PFSK-1 (cell line): ENCODE results near the gene NSUN6.

Experiments
- FOXP2 ChIP-seq: optimal IDR thresholded peaks from 2 replicates; pipeline ENCODE3; 2011; ENCODE audit warnings: borderline replicate concordance, control low read depth, inconsistent platforms; ENCODE audit not compliant: insufficient read depth; ENCODE audit errors: extremely low read length, extremely low read depth
- POLR2AphosphoS5 ChIP-seq: IDR thresholded peaks from 2 replicates; pipeline ENCODE4 v1.6.1; 2012; ENCODE audit warnings: low read depth, mild to moderate bottlenecking, control low read depth, low read length, moderate library complexity
- SIN3A ChIP-seq: IDR thresholded peaks from 2 replicates; pipeline ENCODE4 v1.6.1; 2012; ENCODE audit warnings: mild to moderate bottlenecking, low read length, moderate library complexity, borderline replicate concordance; ENCODE audit not compliant: insufficient read depth
- TAF1 ChIP-seq: IDR thresholded peaks from 2 replicates; pipeline ENCODE4 v1.6.1; 2012; ENCODE audit warnings: low read length, control low read depth, borderline replicate concordance; ENCODE audit not compliant: insufficient read depth
- TF ChIP-seq, protein P1 (sequence below), 2 experiments: IDR thresholded peaks; 2 replicates each; pipeline versions ENCODE4 v1.6.1 to v1.8.0; 2011 to 2012; ENCODE audit warnings: low read depth in 2 of 2, low read length in 2 of 2, control low read depth in 1 of 2, inconsistent platforms in 1 of 2, mild to moderate bottlenecking in 1 of 2, moderate library complexity in 1 of 2; ENCODE audit not compliant: insufficient read depth in 1 of 2

Gene NSUN6

DNA sequence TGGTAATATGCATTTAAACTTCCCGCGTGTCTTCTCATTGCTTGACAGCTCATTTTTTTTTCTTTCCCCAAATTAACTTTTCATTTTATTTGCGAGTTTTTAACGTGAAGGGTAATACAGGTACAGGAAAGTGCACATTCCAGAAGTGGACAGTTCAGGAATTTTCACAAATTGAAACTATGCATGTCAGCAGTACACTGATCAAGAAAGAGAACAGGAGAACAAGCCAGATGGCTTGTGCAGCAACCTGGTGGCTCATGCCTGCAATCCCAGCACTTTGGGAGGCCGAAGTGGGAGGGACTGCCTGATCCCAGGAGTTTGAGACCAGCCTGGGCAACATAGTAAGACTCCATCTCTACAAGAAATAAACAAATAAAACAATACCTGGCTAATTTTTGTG is 36.3 kb upstream of the NSUN6 start:
- TF ChIP-seq, protein P1, sequence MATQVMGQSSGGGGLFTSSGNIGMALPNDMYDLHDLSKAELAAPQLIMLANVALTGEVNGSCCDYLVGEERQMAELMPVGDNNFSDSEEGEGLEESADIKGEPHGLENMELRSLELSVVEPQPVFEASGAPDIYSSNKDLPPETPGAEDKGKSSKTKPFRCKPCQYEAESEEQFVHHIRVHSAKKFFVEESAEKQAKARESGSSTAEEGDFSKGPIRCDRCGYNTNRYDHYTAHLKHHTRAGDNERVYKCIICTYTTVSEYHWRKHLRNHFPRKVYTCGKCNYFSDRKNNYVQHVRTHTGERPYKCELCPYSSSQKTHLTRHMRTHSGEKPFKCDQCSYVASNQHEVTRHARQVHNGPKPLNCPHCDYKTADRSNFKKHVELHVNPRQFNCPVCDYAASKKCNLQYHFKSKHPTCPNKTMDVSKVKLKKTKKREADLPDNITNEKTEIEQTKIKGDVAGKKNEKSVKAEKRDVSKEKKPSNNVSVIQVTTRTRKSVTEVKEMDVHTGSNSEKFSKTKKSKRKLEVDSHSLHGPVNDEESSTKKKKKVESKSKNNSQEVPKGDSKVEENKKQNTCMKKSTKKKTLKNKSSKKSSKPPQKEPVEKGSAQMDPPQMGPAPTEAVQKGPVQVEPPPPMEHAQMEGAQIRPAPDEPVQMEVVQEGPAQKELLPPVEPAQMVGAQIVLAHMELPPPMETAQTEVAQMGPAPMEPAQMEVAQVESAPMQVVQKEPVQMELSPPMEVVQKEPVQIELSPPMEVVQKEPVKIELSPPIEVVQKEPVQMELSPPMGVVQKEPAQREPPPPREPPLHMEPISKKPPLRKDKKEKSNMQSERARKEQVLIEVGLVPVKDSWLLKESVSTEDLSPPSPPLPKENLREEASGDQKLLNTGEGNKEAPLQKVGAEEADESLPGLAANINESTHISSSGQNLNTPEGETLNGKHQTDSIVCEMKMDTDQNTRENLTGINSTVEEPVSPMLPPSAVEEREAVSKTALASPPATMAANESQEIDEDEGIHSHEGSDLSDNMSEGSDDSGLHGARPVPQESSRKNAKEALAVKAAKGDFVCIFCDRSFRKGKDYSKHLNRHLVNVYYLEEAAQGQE (IDR thresholded peaks at IDR 0.05; ENCODE audit: insufficient read depth in 1 of 2, low read depth in 2 of 2, low read length in 2 of 2), result no peak
- TF ChIP-seq FOXP2, result no peak
- TF ChIP-seq POLR2AphosphoS5, result no peak
- TF ChIP-seq SIN3A, result no peak
- no peak for TF ChIP-seq TAF1

DNA sequence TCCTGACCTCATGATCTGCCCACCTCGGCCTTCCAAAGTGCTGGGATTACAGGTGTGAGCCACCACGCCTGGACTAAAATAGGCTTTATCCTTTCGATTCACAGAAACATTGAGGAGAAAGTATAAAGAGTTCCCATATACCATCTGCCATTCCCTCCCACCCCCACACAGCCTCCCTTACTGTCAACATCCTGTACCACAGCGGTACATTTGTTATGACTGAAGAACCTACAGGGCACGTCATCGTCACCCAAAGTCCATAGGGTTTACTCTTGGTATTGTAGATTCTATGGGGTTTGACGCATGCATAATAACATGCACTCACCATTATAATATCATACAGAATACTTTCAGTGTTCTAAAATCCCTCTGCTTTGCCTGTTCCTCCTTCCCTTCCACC is 35.8 kb upstream of the NSUN6 start:
- no peak for TF ChIP-seq POLR2AphosphoS5

DNA sequence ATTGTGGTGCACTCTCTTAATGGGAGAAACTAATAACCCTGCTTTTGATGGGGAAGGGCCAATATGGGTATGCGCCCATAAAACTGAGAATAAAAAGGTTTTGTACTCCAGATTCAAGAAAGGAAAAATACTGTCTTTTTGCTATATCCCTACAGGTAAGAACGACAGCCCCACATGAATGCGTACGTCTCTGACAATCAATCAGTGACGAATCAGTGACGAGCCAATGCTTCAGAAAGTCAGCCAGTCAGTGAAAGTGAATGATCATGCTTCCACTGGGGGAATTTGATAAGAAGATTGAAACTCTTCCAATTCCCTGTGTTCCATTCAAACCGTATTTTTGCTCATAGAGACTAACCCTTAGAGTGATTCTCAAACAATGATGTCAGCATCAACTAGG is 34.2 kb upstream of the NSUN6 start:
- TF ChIP-seq POLR2AphosphoS5 (no peak), SIN3A (no peak), TAF1 (no peak), FOXP2 (no peak)
- TF ChIP-seq, protein P1 (IDR thresholded peaks at IDR 0.05; ENCODE audit: insufficient read depth in 1 of 2, low read depth in 2 of 2, low read length in 2 of 2), result no peak

DNA sequence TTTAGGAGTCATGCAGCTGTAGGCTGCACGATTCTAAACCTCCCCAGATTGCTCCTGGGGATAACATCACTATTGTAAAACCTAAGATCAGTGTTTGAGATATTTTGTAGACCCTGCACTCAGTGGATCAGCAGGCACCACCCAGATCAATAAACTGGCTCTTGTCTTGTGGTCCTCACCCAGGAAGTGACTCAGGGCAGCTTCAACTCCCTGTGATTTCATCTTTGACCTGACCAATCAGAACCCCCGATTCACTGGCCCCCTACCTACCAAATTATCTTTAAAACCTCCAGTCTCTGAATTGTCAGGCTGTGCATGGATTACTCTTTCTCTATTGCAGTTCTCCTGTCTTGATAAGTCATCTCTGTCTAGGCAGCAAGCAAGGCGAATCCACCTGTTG is 33.6 kb upstream of the NSUN6 start:
- TF ChIP-seq SIN3A, result no peak
- TF ChIP-seq FOXP2, result no peak
- TF ChIP-seq, protein P1 (IDR thresholded peaks at IDR 0.05; ENCODE audit: insufficient read depth in 1 of 2, low read depth in 2 of 2, low read length in 2 of 2), result no peak
- TF ChIP-seq POLR2AphosphoS5, result no peak
- no peak for TF ChIP-seq TAF1

GRCh38 chr10:18684416-18684815 is 33.0 kb upstream of the NSUN6 start:
- TF ChIP-seq SIN3A, result no peak
- TF ChIP-seq POLR2AphosphoS5, result no peak
- TF ChIP-seq, protein P1 (IDR thresholded peaks at IDR 0.05; ENCODE audit: insufficient read depth in 1 of 2, low read depth in 2 of 2, low read length in 2 of 2), result no peak
